Gastroesophageal sphincter (tissue), 3 donors: ENCODE results near the gene NAA11.

ENCODE experiments used
- CTCF ChIP-seq, 4 experiments: fragments of 200-600 bp in 2 of 4; fragments of 450-650 bp in 2 of 4; sonication (generic) in 1 of 4; IDR thresholded peaks; one replicate each; pipeline ENCODE4 v1.5.1; 2017 to 2019; ENCODE audit warnings: antibody characterized with exemption in 4 of 4, mild to moderate bottlenecking in 2 of 4, moderate library complexity in 2 of 4
- EP300 ChIP-seq: sonication (generic); formaldehyde crosslinking; IDR thresholded peaks from one replicate; pipeline ENCODE4 v1.6.1; 2017; ENCODE audit warnings: antibody characterized with exemption, mild to moderate bottlenecking

GRCh38 chr4:79367096-79367495 is 41.2 kb upstream of the NAA11 start:
- TF ChIP-seq EP300 = no peak
- TF ChIP-seq CTCF (IDR thresholded peaks at IDR 0.05) = no peak
